Naive thymus-derived CD4-positive, alpha-beta T cell (primary cell): ENCODE measurements around the gene SLC10A1. TPM values are rescaled to one million over a fixed set of nuclear protein-coding genes. Genes with fewer than 3 reads are reported as not detected.

Source experiments
- ATAC-seq: fragments of 150-1000 bp; cut with Tn5 transposase; 2 replicates; pipeline ENCODE4 v1.10.0; 2021; ENCODE audit warnings: mild to moderate bottlenecking, moderate library complexity
- CTCF ChIA-PET: fragments of 350-600 bp; sonication (Branson Sonifier 250); formaldehyde crosslinking; loops from one replicate; lab custom pipeline; 2021; ENCODE audit warnings: antibody characterized with exemption; lab: Charles Lee
- POLR2A ChIA-PET: fragments of 350-600 bp; sonication (Branson Sonifier 250); formaldehyde crosslinking; loops from one replicate; lab custom pipeline; 2021; ENCODE audit warnings: antibody characterized with exemption, inconsistent platforms; lab: Charles Lee
- DNase-seq, 9 donors: peaks; one replicate each; pipeline versions ENCODE4 v3.0.0 to v3.0.0-alpha.2; 2020 to 2022; ENCODE audit warnings: mixed read lengths in 1 of 9
- H3K27ac ChIP-seq: one replicate; pipeline ENCODE4 v1.7.0; 2013; ENCODE audit warnings: mild to moderate bottlenecking, low read depth, low read length, moderate library complexity
- H3K27me3 ChIP-seq, 2 donors: one replicate each; pipeline ENCODE4 v1.7.0; 2013; ENCODE audit warnings: low read length in 2 of 2, mild to moderate bottlenecking in 2 of 2, moderate library complexity in 2 of 2; ENCODE audit not compliant: control insufficient read depth in 2 of 2, insufficient read depth in 2 of 2
- H3K36me3 ChIP-seq, 3 experiments: 1 replicate in 2 of 3; 2 replicates in 1 of 3; pipeline ENCODE4 v1.7.0; 2013; ENCODE audit warnings: low read length in 3 of 3, mild to moderate bottlenecking in 3 of 3, moderate library complexity in 1 of 3; ENCODE audit not compliant: insufficient read depth in 3 of 3, control insufficient read depth in 2 of 3
- H3K4me1 ChIP-seq, 2 donors: one replicate each; pipeline ENCODE4 v1.7.0; 2013; ENCODE audit warnings: low read length in 2 of 2, mild to moderate bottlenecking in 2 of 2, moderate library complexity in 1 of 2; ENCODE audit not compliant: control insufficient read depth in 2 of 2, insufficient read depth in 2 of 2
- H3K4me3 ChIP-seq: 2 replicates; pipeline ENCODE4 v1.7.0; 2013; ENCODE audit warnings: mild to moderate bottlenecking, low read length
- H3K9me3 ChIP-seq, 3 experiments: 1 replicate in 2 of 3; 2 replicates in 1 of 3; pipeline ENCODE4 v1.7.0; 2013; ENCODE audit warnings: low read length in 3 of 3; ENCODE audit not compliant: control insufficient read depth in 2 of 3
- H3K27ac Mint-ChIP-seq, 9 donors: one replicate each; pipeline ENCODE4 v1.8.0; 2020 to 2022; ENCODE audit warnings: mixed read lengths in 9 of 9, mild to moderate bottlenecking in 8 of 9, moderate library complexity in 5 of 9, inconsistent platforms in 2 of 9
- H3K27me3 Mint-ChIP-seq, 5 donors: one replicate each; pipeline ENCODE4 v1.8.0; 2021 to 2022; ENCODE audit warnings: mixed read lengths in 5 of 5, mild to moderate bottlenecking in 1 of 5
- H3K36me3 Mint-ChIP-seq, 5 donors: one replicate each; pipeline ENCODE4 v1.8.0; 2020 to 2022; ENCODE audit warnings: mixed read lengths in 5 of 5, mild to moderate bottlenecking in 3 of 5, inconsistent platforms in 1 of 5
- H3K4me1 Mint-ChIP-seq, 7 donors: one replicate each; pipeline ENCODE4 v1.8.0; 2020 to 2022; ENCODE audit warnings: mixed read lengths in 7 of 7, mild to moderate bottlenecking in 3 of 7, inconsistent platforms in 1 of 7
- H3K4me3 Mint-ChIP-seq, 10 donors: one replicate each; pipeline ENCODE4 v1.8.0; 2020 to 2022; ENCODE audit warnings: mild to moderate bottlenecking in 10 of 10, mixed read lengths in 10 of 10, moderate library complexity in 6 of 10, inconsistent platforms in 2 of 10
- H3K9me3 Mint-ChIP-seq, 11 donors: one replicate each; pipeline ENCODE4 v1.8.0; 2020 to 2022; ENCODE audit warnings: mixed read lengths in 11 of 11, mild to moderate bottlenecking in 4 of 11, inconsistent platforms in 1 of 11, moderate library complexity in 1 of 11
- intact Hi-C, 2 donors: fragments of 100-400 bp; cut with micrococcal nuclease; formaldehyde crosslinking; loops; one replicate each; pipeline ENCODE4 v1.15.1; 2023
- polyA plus RNA-seq, 2 donors: library from polyadenylated mRNA; unstranded; fragments of 300-500 nt; fragmentation: Illumina TruSeq; gene quantifications; one replicate each; pipeline ENCODE4 v1.2.3, GENCODE V29; 2021
- total RNA-seq, 6 experiments: library from RNA in 5 of 6; stranded (reverse) in 5 of 6; gene quantifications; 1 replicate in 5 of 6; 2 replicates in 1 of 6; pipeline ENCODE4 v1.2.3 and lab custom pipeline; 2021 to 2026

The SLC10A1 gene
- total and polyA plus RNA-seq, 7 experiments from 2014 or later = 0.14 TPM; not detected in 6

DNA sequence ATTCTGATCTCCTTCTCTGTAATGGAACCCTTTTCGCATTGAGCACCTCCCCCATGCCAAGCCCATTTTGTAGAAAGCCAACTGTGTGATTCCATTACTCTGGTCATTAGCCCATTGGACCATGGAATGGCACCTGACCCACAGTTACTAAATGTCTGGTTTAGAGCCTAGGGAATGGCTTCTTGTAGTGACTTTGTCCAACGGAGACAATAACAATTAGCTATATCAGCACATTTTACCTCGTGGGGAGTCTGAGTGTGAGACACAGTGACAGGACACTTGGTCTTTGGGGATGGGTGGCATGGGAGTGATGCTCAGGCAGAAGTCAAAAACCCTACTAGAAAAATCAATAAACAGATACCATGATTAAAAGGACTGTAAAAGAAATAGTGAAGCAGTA is 10.4 kb downstream of the SLC10A1 start:
- H3K27me3 Mint-ChIP-seq = peaks cover 0 to 3% (median 0%) of the 10 kb centered on the region in 5 donors
- Histone ChIP-seq H3K4me1 (no peaks in the 10 kb centered on the region), H3K27me3 (no peaks in the 10 kb centered on the region), H3K27ac (no peak overlapping the region), H3K4me3 (no peak overlapping the region), H3K9me3 (no peaks in the 10 kb centered on the region), H3K36me3 (peaks cover 0 to 4% (median 0%) of the 10 kb centered on the region in 3 experiments)
- ChIA-PET POLR2A (interaction anchor here (1.2 kb wide), 1 partner anchor 28 kb away, joined by 3 read pairs; no protein-coding TSS in a partner anchor), CTCF (no interaction called here)
- H3K36me3 Mint-ChIP-seq = peaks cover 4 to 17% (median 8%) of the 10 kb centered on the region in 5 donors
- DNase-seq (no peak), ATAC-seq (no peak)
- no peak overlapping the region for H3K4me3 Mint-ChIP-seq
- intact Hi-C loops = no loop called here
- H3K4me1 Mint-ChIP-seq = peaks cover 0 to 8% (median 4%) of the 10 kb centered on the region in 7 donors
- no peaks in the 10 kb centered on the region for H3K9me3 Mint-ChIP-seq
- H3K27ac Mint-ChIP-seq = no peak overlapping the region

DNA sequence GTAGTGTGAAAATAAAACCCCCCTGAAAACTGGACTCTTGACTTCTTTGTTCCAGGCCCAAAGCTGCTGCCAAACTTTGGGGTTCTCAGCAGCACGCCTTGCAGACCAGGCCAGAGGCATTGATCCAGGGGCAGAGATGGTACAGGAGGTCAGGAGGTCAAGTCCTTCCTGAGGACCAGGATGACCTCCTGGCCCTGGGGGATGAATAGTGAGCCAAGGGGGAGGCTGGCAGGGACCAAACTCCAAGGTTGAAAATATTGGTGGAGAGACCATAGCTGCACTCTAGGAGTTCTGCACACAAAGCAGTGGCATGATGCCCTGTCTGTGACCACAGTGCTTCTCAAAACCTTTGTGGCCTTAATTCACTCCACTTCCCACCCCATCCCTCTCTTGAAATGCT is 12.1 kb downstream of the SLC10A1 start:
- Histone ChIP-seq H3K4me3 (no peak overlapping the region), H3K27ac (no peak overlapping the region), H3K4me1 (no peaks in the 10 kb centered on the region), H3K27me3 (no peaks in the 10 kb centered on the region), H3K36me3 (peaks cover 0 to 4% (median 0%) of the 10 kb centered on the region in 3 experiments), H3K9me3 (no peaks in the 10 kb centered on the region)
- intact Hi-C loops = no loop called here
- ChIA-PET CTCF (no interaction called here), POLR2A (interaction anchor here (0.6 to 1.5 kb wide), 3 partner anchors 11 to 609 kb away, joined by 3 to 4 read pairs (median 3); no protein-coding TSS in a partner anchor)
- H3K9me3 Mint-ChIP-seq = peaks cover 0 to 2% (median 0%) of the 10 kb centered on the region in 11 donors
- DNase-seq (no peak), ATAC-seq (no peak)
- peaks cover 0 to 22% (median 14%) of the 10 kb centered on the region in 7 donors for H3K4me1 Mint-ChIP-seq
- H3K27ac Mint-ChIP-seq = no peak overlapping the region
- no peak overlapping the region for H3K4me3 Mint-ChIP-seq
- peaks cover 0 to 3% (median 0%) of the 10 kb centered on the region in 5 donors for H3K27me3 Mint-ChIP-seq
- H3K36me3 Mint-ChIP-seq = peaks cover 5 to 27% (median 11%) of the 10 kb centered on the region in 5 donors

DNA sequence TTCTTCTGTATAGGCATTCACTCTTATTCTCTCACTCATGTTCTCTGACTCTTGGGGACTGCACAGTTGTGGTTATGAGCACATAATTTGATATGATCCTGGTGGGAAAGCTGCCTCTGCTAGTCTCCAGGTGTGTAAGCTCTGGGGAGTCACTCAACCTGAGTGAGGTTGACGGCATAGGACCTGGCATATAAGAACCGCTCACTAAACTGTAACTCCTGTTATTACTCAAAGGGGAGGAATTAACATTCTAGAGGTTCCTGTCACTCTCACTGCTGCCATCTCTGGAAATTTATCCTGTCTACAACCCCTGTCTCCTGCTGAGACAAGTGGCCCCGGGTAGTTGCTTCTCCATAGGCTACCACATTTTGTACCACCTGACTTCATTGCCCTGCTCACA is 16.1 kb downstream of the SLC10A1 start:
- Mint-ChIP-seq H3K4me3 (no peak overlapping the region), H3K36me3 (peaks cover 9 to 47% (median 22%) of the 10 kb centered on the region in 5 donors), H3K27ac (peak overlapping the region in 4 of 9 donors; percentile 9 to 70 (median 38)), H3K27me3 (no peaks in the 10 kb centered on the region), H3K9me3 (peaks cover 0 to 2% (median 0%) of the 10 kb centered on the region in 11 donors), H3K4me1 (peaks cover 20 to 46% (median 44%) of the 10 kb centered on the region in 7 donors)
- Histone ChIP-seq H3K9me3 (no peaks in the 10 kb centered on the region), H3K4me1 (peaks cover 4 to 8% of the 10 kb centered on the region in 2 donors), H3K36me3 (peaks cover 6 to 27% (median 16%) of the 10 kb centered on the region in 3 experiments), H3K27ac (no peak overlapping the region), H3K4me3 (no peak overlapping the region), H3K27me3 (no peaks in the 10 kb centered on the region)
- POLR2A ChIA-PET = interaction anchor here (3.7 kb wide), 1 partner anchor 13 kb away, joined by 18 read pairs; the partner anchor contains the start of gene SRSF5
- ATAC-seq (no peak), DNase-seq (no peak)
- intact Hi-C loops = no loop called here
- CTCF ChIA-PET = interaction anchor here (1.4 kb wide), 1 partner anchor 50 kb away, joined by 3 read pairs; no protein-coding TSS in a partner anchor

DNA sequence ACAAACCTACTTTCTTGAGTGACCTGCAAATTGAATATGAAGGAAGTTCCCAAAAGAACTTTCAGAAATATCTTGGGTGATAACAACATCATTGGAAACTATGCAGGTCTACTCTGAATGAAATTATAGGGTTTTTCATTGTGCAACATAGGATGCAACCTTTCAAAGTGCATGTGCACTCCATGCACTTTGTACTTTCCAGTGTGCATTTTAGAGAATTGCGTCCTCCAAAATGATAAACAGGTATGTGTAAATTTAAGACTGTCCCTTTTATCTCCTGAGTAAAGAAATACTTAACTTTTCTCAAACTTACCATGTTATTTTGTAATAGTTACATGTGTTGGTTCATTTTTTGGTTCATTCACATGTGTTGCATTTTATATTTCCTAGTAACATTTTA is 16.9 kb downstream of the SLC10A1 start:
- Mint-ChIP-seq H3K27me3 (no peaks in the 10 kb centered on the region), H3K27ac (no peak overlapping the region), H3K4me3 (no peak overlapping the region), H3K4me1 (peaks cover 25 to 54% (median 51%) of the 10 kb centered on the region in 7 donors), H3K36me3 (peaks cover 9 to 49% (median 23%) of the 10 kb centered on the region in 5 donors), H3K9me3 (peaks cover 0 to 2% (median 0%) of the 10 kb centered on the region in 11 donors)
- Histone ChIP-seq H3K27ac (no peak overlapping the region), H3K4me3 (no peak overlapping the region), H3K27me3 (no peaks in the 10 kb centered on the region), H3K36me3 (peaks cover 9 to 34% (median 17%) of the 10 kb centered on the region in 3 experiments), H3K9me3 (no peaks in the 10 kb centered on the region), H3K4me1 (peaks cover 11 to 13% of the 10 kb centered on the region in 2 donors)
- DNase-seq (no peak), ATAC-seq (no peak)
- ChIA-PET POLR2A (interaction anchor here (3.7 kb wide), 1 partner anchor 12 kb away, joined by 18 read pairs; the partner anchor contains the start of gene SRSF5), CTCF (no interaction called here)
- intact Hi-C loops = no loop called here

DNA sequence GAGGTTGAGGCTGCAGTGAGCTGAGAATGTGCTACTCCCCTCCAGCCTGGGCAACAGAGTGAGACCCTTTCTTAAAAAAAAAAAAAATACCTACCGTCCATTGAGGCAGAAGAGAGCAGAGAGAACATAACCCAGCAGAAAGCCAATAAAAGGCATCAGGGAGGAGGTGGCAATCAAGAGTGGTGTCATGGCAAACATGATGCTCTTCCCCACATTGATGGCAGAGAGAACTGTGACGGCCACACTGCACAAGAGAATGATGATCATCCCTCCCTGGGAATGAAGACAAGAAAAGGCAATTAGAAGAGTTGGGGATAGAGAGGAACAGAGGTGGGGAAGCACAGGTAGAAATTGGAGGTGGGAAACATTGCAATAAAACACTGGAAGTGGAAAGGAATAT is 18.0 kb downstream of the SLC10A1 start:
- CTCF ChIA-PET = no interaction called here
- peak overlapping the region in 5 of 9 donors; percentile 13 to 78 (median 65) for H3K27ac Mint-ChIP-seq
- intact Hi-C loops = no loop called here

DNA sequence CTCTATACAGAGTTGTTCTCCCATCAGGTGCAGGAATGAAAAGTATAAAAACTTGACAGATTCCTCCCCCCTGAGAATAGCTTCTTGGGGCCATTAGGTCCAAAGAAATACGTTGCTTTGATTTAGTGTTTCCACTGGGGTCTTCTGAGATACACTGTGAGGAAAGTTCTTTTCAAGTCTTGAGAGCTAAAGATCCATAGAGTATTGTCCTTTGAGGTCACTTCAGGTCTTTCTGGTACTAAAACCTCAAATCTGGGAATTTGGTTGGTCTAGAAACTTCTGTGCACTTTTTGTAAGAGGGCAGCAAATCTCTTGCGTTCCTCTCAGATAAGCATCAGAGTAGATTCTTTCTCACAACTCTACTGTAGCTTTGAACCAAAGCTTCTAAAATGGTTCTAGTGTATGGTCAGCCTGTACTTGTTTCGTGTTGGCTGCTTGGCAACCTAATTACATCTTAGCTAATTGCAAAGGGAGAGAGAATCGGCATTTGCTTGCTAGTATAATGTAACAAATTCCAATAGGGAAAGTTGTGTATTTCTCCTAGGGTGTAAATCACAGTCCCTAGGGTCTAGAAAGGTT is 20.1 kb downstream of the SLC10A1 start:
- POLR2A ChIA-PET = interaction anchor here (0.6 to 3.4 kb wide), 5 partner anchors 9 to 90 kb away, joined by 3 to 15 read pairs (median 4); partner anchors contain the start of gene SRSF5
- H3K27ac ChIP-seq = no peak overlapping the region
- ATAC-seq (no peak), DNase-seq (no peak)
- peaks cover 13 to 20% of the 10 kb centered on the region in 2 donors for H3K4me1 ChIP-seq
- CTCF ChIA-PET = interaction anchor here (1.2 to 1.3 kb wide), 2 partner anchors 10 to 46 kb away, joined by 3 to 5 read pairs; partner anchors contain the start of gene SRSF5
- Mint-ChIP-seq H3K4me1 (peaks cover 37 to 83% (median 79%) of the 10 kb centered on the region in 7 donors), H3K4me3 (peak overlapping the region in 8 of 10 donors; percentile 9 to 53 (median 29)), H3K9me3 (peaks cover 0 to 11% (median 0%) of the 10 kb centered on the region in 11 donors), H3K36me3 (peaks cover 9 to 78% (median 45%) of the 10 kb centered on the region in 5 donors), H3K27ac (peak overlapping the region in 8 of 9 donors; percentile 10 to 75 (median 48)), H3K27me3 (no peaks in the 10 kb centered on the region)
- no peaks in the 10 kb centered on the region for H3K9me3 ChIP-seq
- peaks cover 22 to 65% (median 41%) of the 10 kb centered on the region in 3 experiments for H3K36me3 ChIP-seq
- intact Hi-C loops = no loop called here
- H3K4me3 ChIP-seq = no peak overlapping the region
- no peaks in the 10 kb centered on the region for H3K27me3 ChIP-seq

More for the DNA sequence above, 18.0 kb downstream of the SLC10A1 start:
- Histone ChIP-seq H3K36me3 (peaks cover 9 to 44% (median 21%) of the 10 kb centered on the region in 3 experiments), H3K9me3 (no peaks in the 10 kb centered on the region), H3K4me3 (no peak overlapping the region), H3K27ac (no peak overlapping the region), H3K4me1 (peaks cover 11 to 13% of the 10 kb centered on the region in 2 donors), H3K27me3 (no peaks in the 10 kb centered on the region)
- Mint-ChIP-seq H3K27me3 (no peaks in the 10 kb centered on the region), H3K4me3 (no peak overlapping the region), H3K4me1 (peaks cover 30 to 64% (median 61%) of the 10 kb centered on the region in 7 donors), H3K9me3 (peaks cover 0 to 5% (median 0%) of the 10 kb centered on the region in 11 donors), H3K36me3 (peaks cover 9 to 58% (median 30%) of the 10 kb centered on the region in 5 donors)
- DNase-seq (no peak), ATAC-seq (no peak)
- POLR2A ChIA-PET = interaction anchor here (1.1 to 3.7 kb wide), 2 partner anchors 11 to 46 kb away, joined by 3 to 18 read pairs; partner anchors contain the start of gene SRSF5
